Measurements from ENCODE around the gene NT5C2.

GRCh38 chr10:103072891-103073290 lies 120.2 kb downstream of the NT5C2 start:
- TF ChIP-seq FOXP2 (optimal IDR thresholded peaks at IDR 0.05; ENCODE audit: control extremely low read depth, extremely low read length, insufficient read depth) (no peak), POLR2AphosphoS5 (IDR thresholded peaks at IDR 0.05; ENCODE audit: borderline replicate concordance, low read depth, low read length) (no peak)

Data from SK-N-MC (cell line).